Endothelial cell of umbilical vein (primary cell): Measurements from ENCODE around the gene ARHGEF16. TPM values are rescaled to one million over a fixed set of nuclear protein-coding genes. Genes with fewer than 3 reads are reported as not detected.

ENCODE experiments used
- BruUV-seq: library from RNA; stranded (reverse); fragments of 400-500 nt; replicated peaks from 2 replicates; lab custom pipeline; 2021; lab: Mats Ljungman, UMichigan
- CTCF ChIA-PET: fragments of 300-600, 350-600 bp; sonication (Branson Sonifier 250); formaldehyde crosslinking; loops from one replicate; lab custom pipeline; 2021; ENCODE audit warnings: antibody characterized with exemption, inconsistent platforms; lab: Charles Lee
- POLR2A ChIA-PET: fragments of 300-600, 350-600 bp; sonication (Branson Sonifier 250); formaldehyde crosslinking; loops from one replicate; lab custom pipeline; 2021; ENCODE audit warnings: antibody characterized with exemption, inconsistent platforms; lab: Charles Lee
- DNase-seq: peaks from one replicate; pipeline ENCODE4 v3.0.0-alpha.2; 2011; ENCODE audit warnings: low read depth, low spot score
- FAIRE-seq: peaks from 2 replicates; lab custom pipeline; 2011; peaks lifted over from hg19 to GRCh38; lab: Jason Lieb, UNC
- H2AFZ ChIP-seq: 2 replicates; pipeline ENCODE4 v1.6.0; 2012; ENCODE audit warnings: low read depth, low read length, control low read depth, inconsistent platforms
- H3K27ac ChIP-seq: 2 replicates; pipeline ENCODE4 v1.5.1; 2011; ENCODE audit warnings: low read depth, mild to moderate bottlenecking, control low read depth, low read length, moderate library complexity; ENCODE audit not compliant: insufficient read depth
- H3K27me3 ChIP-seq, 2 experiments: 2 replicates each; pipeline versions ENCODE4 v1.6.0 to v1.6.1; 2011; ENCODE audit warnings: low read length in 2 of 2, mixed read lengths in 1 of 2; ENCODE audit not compliant: control insufficient read depth in 2 of 2, insufficient read depth in 2 of 2
- H3K36me3 ChIP-seq, 2 experiments: 2 replicates in 1 of 2; 3 replicates in 1 of 2; pipeline ENCODE4 v1.5.1; 2011; ENCODE audit warnings: low read length in 2 of 2, mild to moderate bottlenecking in 1 of 2, moderate library complexity in 1 of 2; ENCODE audit not compliant: control insufficient read depth in 2 of 2, insufficient read depth in 2 of 2; ENCODE audit errors: extremely low read depth in 1 of 2
- H3K4me1 ChIP-seq: 3 replicates; pipeline ENCODE4 v1.5.1; 2011; ENCODE audit warnings: mild to moderate bottlenecking, low read length; ENCODE audit not compliant: control insufficient read depth, insufficient read depth; ENCODE audit errors: extremely low read depth
- H3K4me2 ChIP-seq: 2 replicates; pipeline ENCODE4 v1.6.1; 2011; ENCODE audit warnings: low read length, control low read depth, mixed read lengths; ENCODE audit not compliant: insufficient read depth
- H3K4me3 ChIP-seq, 3 experiments: fragments of 200-600 bp in 1 of 3; sonication (generic), shearing (Covaris generic) in 1 of 3; replicated peaks in 1 of 3; 2 replicates each; pipeline ENCODE4 v1.5.1; 2011 to 2016; ENCODE audit warnings: control low read depth in 3 of 3, low read length in 3 of 3, mild to moderate bottlenecking in 2 of 3, inconsistent platforms in 1 of 3, low read depth in 1 of 3, moderate library complexity in 1 of 3; ENCODE audit not compliant: insufficient read depth in 1 of 3
- H3K79me2 ChIP-seq: 2 replicates; pipeline ENCODE4 v1.6.0; 2012; ENCODE audit warnings: low read length, inconsistent platforms; ENCODE audit not compliant: control insufficient read depth, insufficient read depth
- H3K9ac ChIP-seq: replicated peaks from 2 replicates; pipeline ENCODE3; 2011; ENCODE audit warnings: low read length, control low read depth; ENCODE audit not compliant: insufficient read depth; ENCODE audit errors: extremely low read depth
- H3K9me1 ChIP-seq: replicated peaks from 3 replicates; pipeline ENCODE4 v1.6.0; 2011; ENCODE audit warnings: mild to moderate bottlenecking, low read length; ENCODE audit not compliant: control insufficient read depth, insufficient read depth; ENCODE audit errors: extremely low read depth
- H3K9me3 ChIP-seq: replicated peaks from 2 replicates; pipeline ENCODE4 v1.5.1; 2012; ENCODE audit warnings: low read length, inconsistent platforms; ENCODE audit not compliant: control insufficient read depth, insufficient read depth
- H4K20me1 ChIP-seq: replicated peaks from 2 replicates; pipeline ENCODE3; 2011; ENCODE audit warnings: mild to moderate bottlenecking, low read length; ENCODE audit not compliant: control insufficient read depth, insufficient read depth; ENCODE audit errors: extremely low read depth
- EZH2 ChIP-seq: IDR thresholded peaks from 2 replicates; pipeline ENCODE4 v1.6.1; 2012; ENCODE audit warnings: borderline replicate concordance, low read depth, mild to moderate bottlenecking, moderate library complexity, low read length, inconsistent platforms; ENCODE audit not compliant: severe bottlenecking
- FOS ChIP-seq: IDR thresholded peaks from 2 replicates; pipeline ENCODE4 v1.6.1; 2011; ENCODE audit warnings: mild to moderate bottlenecking, low read length, moderate library complexity, borderline replicate concordance; ENCODE audit not compliant: insufficient read depth
- GATA2 ChIP-seq: IDR thresholded peaks from 2 replicates; pipeline ENCODE4 v1.7.0; 2011; ENCODE audit warnings: low read depth, mild to moderate bottlenecking, moderate library complexity, mixed read lengths, low read length; ENCODE audit not compliant: insufficient read length, insufficient read depth
- JUN ChIP-seq: IDR thresholded peaks from 2 replicates; pipeline ENCODE4 v1.6.1; 2011; ENCODE audit warnings: borderline replicate concordance, low read depth; ENCODE audit not compliant: insufficient read length, insufficient read depth
- MYC ChIP-seq: IDR thresholded peaks from one replicate; pipeline ENCODE4 v1.6.1; 2011; ENCODE audit warnings: mild to moderate bottlenecking, low read depth, low read length
- POLR2A ChIP-seq: IDR thresholded peaks from 2 replicates; pipeline ENCODE4 v1.6.1; 2012; ENCODE audit warnings: low read depth, mild to moderate bottlenecking, control low read depth, low read length
- POLR2AphosphoS5 ChIP-seq: IDR thresholded peaks from 2 replicates; pipeline ENCODE4 v1.6.1; 2012; ENCODE audit warnings: low read depth, mild to moderate bottlenecking, control low read depth, low read length, moderate library complexity; ENCODE audit not compliant: insufficient read depth
- dilution Hi-C: fragments of 300-500 bp; cut with MboI; formaldehyde crosslinking; loops from one replicate; pipeline ENCODE4 v1.15.0; 2019; ENCODE audit warnings: low sequenced_read_pairs; ENCODE audit not compliant: extremely low pct_ligation_motif_present
- intact Hi-C: fragments of 100-400 bp; cut with micrococcal nuclease; formaldehyde crosslinking; loops from one replicate; pipeline ENCODE4 v1.10.0; 2022
- polyA plus RNA-seq, 4 experiments: library from polyadenylated mRNA; depleted of rRNA in 3 of 4; stranded (reverse) in 3 of 4; unstranded in 1 of 4; fragments of >200 nt; gene quantifications; 2 replicates each; pipeline versions ENCODE4 v1.2.1 to v1.2.3, GENCODE V29; 2011 to 2012; ENCODE audit warnings: missing spikeins in 1 of 4
- total RNA-seq: library from RNA; stranded (reverse); gene quantifications from 2 replicates; pipeline ENCODE4 v1.2.3, GENCODE V29; 2021
- TF ChIP-seq, protein P1 (sequence below): IDR thresholded peaks from 2 replicates; pipeline ENCODE4 v1.6.1; 2011; ENCODE audit not compliant: insufficient read depth, insufficient read length
- TF ChIP-seq, protein P2 (sequence below), 2 donors: IDR thresholded peaks; 1 replicate in 1 of 2; 2 replicates in 1 of 2; pipeline ENCODE4 v1.5.1; 2011; ENCODE audit warnings: low read length in 2 of 2, mild to moderate bottlenecking in 2 of 2, moderate library complexity in 2 of 2, control low read depth in 1 of 2, inconsistent platforms in 1 of 2, low read depth in 1 of 2; ENCODE audit not compliant: insufficient read depth in 1 of 2; ENCODE audit errors: extremely low read depth in 1 of 2

The ARHGEF16 gene
- total and polyA plus RNA-seq, 2 donors (not counting 3 experiments of a cell fraction or from before 2014, with no cell fraction given), result 0.52 to 1.3 TPM

DNA sequence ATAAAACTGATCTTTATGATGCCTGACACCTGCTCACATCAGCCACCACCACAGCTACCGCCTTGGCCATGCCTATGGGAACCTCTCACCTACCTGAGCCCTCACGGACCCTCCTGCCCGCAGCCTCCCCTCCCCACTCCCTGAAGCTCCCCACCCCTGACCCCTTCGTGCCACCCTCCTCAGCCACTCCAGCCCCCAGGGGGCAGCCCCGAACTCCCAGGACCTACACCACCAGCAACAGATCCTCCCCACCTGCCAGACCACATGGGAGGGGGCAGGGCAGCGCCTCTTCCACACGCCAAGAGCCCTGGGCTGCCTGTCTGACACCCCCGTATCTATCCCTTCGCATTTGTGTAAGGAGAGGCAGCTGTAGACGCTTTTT lies 14.2 kb upstream of the ARHGEF16 start:
- ChIA-PET CTCF (no interaction called here), POLR2A (no interaction called here)
- no peaks in the 10 kb centered on the region for H3K9me3 ChIP-seq
- TF ChIP-seq, protein P1, sequence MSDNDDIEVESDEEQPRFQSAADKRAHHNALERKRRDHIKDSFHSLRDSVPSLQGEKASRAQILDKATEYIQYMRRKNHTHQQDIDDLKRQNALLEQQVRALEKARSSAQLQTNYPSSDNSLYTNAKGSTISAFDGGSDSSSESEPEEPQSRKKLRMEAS, result no peak
- TF ChIP-seq JUN (no peak), GATA2 (no peak), POLR2A (no peak), POLR2AphosphoS5 (no peak)
- H3K27me3 ChIP-seq, result peaks cover 2% of the 10 kb centered on the region in 2 experiments
- intact Hi-C loops (no loop called here), dilution Hi-C loops (no loop called here)
- FAIRE-seq (no peak), DNase-seq (no peak)
- H3K79me2 ChIP-seq, result no peaks in the 10 kb centered on the region
- H3K4me3 ChIP-seq, result no peak overlapping the region
- H3K4me2 ChIP-seq, result no peak overlapping the region
- H3K9me1 ChIP-seq, result no peaks in the 10 kb centered on the region
- H3K9ac ChIP-seq, result no peak overlapping the region
- H3K27ac ChIP-seq, result no peak overlapping the region
- no TSS peak for BruUV-seq
- H2AFZ ChIP-seq, result no peak overlapping the region
- no peaks in the 10 kb centered on the region for H4K20me1 ChIP-seq
- H3K4me1 ChIP-seq, result no peaks in the 10 kb centered on the region
- H3K36me3 ChIP-seq, result no peaks in the 10 kb centered on the region

DNA sequence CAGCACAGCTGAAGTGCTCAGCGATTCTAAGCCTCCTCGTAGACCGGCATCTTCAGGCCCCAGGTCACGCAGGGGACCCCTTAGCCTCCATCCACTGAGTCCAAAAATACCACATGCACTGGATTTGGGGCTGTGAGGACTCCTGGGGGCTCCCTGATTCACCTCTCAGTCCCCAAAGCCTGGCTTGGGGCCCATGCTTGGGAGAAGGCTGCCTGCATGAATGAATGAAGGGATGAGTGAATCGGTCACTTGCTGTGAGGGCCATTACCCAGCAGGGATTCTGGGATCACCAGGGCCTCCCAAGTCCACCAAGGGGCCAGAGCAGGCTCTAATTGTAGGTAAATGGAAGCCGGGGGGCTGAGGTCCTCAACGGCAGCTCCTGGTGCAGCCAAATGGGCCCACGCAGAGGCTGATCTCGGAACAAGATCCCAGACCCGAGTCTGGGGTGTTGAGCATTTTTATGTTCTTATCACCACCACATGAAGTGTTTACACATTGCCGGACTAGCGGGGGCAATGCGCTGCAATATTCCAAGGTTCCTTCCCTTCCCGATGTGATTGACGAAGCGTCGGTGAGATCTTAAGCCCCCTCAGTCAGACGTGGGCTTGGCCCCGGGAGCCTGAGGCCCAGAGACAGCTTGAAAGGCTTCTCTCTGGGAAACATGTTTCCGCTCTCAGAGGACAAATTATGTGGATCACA lies 13.6 kb upstream of the ARHGEF16 start:
- no peaks in the 10 kb centered on the region for H3K9me1 ChIP-seq
- dilution Hi-C loops (no loop called here), intact Hi-C loops (no loop called here)
- H4K20me1 ChIP-seq, result no peaks in the 10 kb centered on the region
- peaks cover 2% of the 10 kb centered on the region in 2 experiments for H3K27me3 ChIP-seq
- ChIA-PET CTCF (interaction anchor here (1.7 kb wide), 1 partner anchor 12 kb away, joined by 4 read pairs; no protein-coding TSS in a partner anchor), POLR2A (no interaction called here)
- no peak overlapping the region for H2AFZ ChIP-seq
- H3K9me3 ChIP-seq, result no peaks in the 10 kb centered on the region
- H3K4me3 ChIP-seq, result no peak overlapping the region
- no peak for DNase-seq
- H3K79me2 ChIP-seq, result no peaks in the 10 kb centered on the region
- BruUV-seq, result no TSS peak
- no peak for TF ChIP-seq POLR2A
- TF ChIP-seq FOS, result no peak
- no peak for TF ChIP-seq MYC
- TF ChIP-seq EZH2, result no peak
- TF ChIP-seq, protein P1, result no peak
- TF ChIP-seq, protein P2, sequence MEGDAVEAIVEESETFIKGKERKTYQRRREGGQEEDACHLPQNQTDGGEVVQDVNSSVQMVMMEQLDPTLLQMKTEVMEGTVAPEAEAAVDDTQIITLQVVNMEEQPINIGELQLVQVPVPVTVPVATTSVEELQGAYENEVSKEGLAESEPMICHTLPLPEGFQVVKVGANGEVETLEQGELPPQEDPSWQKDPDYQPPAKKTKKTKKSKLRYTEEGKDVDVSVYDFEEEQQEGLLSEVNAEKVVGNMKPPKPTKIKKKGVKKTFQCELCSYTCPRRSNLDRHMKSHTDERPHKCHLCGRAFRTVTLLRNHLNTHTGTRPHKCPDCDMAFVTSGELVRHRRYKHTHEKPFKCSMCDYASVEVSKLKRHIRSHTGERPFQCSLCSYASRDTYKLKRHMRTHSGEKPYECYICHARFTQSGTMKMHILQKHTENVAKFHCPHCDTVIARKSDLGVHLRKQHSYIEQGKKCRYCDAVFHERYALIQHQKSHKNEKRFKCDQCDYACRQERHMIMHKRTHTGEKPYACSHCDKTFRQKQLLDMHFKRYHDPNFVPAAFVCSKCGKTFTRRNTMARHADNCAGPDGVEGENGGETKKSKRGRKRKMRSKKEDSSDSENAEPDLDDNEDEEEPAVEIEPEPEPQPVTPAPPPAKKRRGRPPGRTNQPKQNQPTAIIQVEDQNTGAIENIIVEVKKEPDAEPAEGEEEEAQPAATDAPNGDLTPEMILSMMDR (IDR thresholded peaks at IDR 0.05; ENCODE audit: extremely low read depth in 1 of 2, insufficient read depth in 1 of 2, low read depth in 1 of 2, low read length in 2 of 2), result no peak
- no peak for TF ChIP-seq POLR2AphosphoS5
- no peak for TF ChIP-seq GATA2
- TF ChIP-seq JUN, result no peak
- H3K9ac ChIP-seq, result no peak overlapping the region
- no peak overlapping the region for H3K27ac ChIP-seq
- no peaks in the 10 kb centered on the region for H3K36me3 ChIP-seq
- H3K4me2 ChIP-seq, result no peak overlapping the region
- no peaks in the 10 kb centered on the region for H3K4me1 ChIP-seq
- FAIRE-seq, result no peak
